K562 (cell line): ENCODE measurements around the gene OBSCN. TPM values are rescaled to one million over a fixed set of nuclear protein-coding genes. Genes with fewer than 3 reads are reported as not detected.

ENCODE experiments used
- ATAC-seq: fragments of 200-7000 bp; cut with Tn5 transposase; 3 replicates; pipeline ENCODE4 v1.9.1; 2020; ENCODE audit warnings: moderate library complexity
- BruUV-seq: library from RNA; stranded (reverse); fragments of 400-500 nt; replicated peaks from 2 replicates; lab custom pipeline; 2021; lab: Mats Ljungman, UMichigan
- CTCF ChIA-PET: fragments of 300-600 bp; formaldehyde crosslinking; extraction: SDS; loops from one replicate; lab custom pipeline; 2021; ENCODE audit warnings: low intra/inter-chr PET ratio; lab: Yijun Ruan, JAX
- POLR2A ChIA-PET: fragments of 300-600, 350-650 bp; sonication (Branson Sonifier 250); formaldehyde crosslinking; extraction: SDS; loops from one replicate; lab custom pipeline; 2021; ENCODE audit warnings: antibody characterized with exemption, inconsistent platforms; lab: Yijun Ruan, JAX
- DNase-seq, 4 experiments: peaks; one replicate each; pipeline versions ENCODE4 v3.0.0 to v3.0.0-alpha.2; 2011 to 2018; ENCODE audit warnings: low spot score in 3 of 4, mixed read lengths in 3 of 4; ENCODE audit errors: extremely low read depth in 1 of 4
- FAIRE-seq: peaks from 2 replicates; lab custom pipeline; 2011; peaks lifted over from hg19 to GRCh38; lab: Jason Lieb, UNC
- H2AFZ ChIP-seq: 2 replicates; pipeline ENCODE4 v1.6.0; 2011; ENCODE audit warnings: low read depth, low read length, control low read depth, inconsistent platforms
- H3K27ac ChIP-seq: fragments of 200-600 bp; 3 replicates; pipeline ENCODE4 v1.8.0; 2011; ENCODE audit warnings: low read depth, mild to moderate bottlenecking, control low read depth, inconsistent platforms, low read length, moderate library complexity, mixed read lengths; ENCODE audit errors: extremely low read depth
- H3K27me3 ChIP-seq, 2 experiments: fragments of 300-600 bp in 1 of 2; 2 replicates in 1 of 2; 3 replicates in 1 of 2; pipeline versions ENCODE4 v1.6.0 to v1.8.0; 2011; ENCODE audit warnings: inconsistent platforms in 2 of 2, low read length in 2 of 2, mild to moderate bottlenecking in 1 of 2, mixed read lengths in 1 of 2, moderate library complexity in 1 of 2; ENCODE audit not compliant: control insufficient read depth in 2 of 2, insufficient read depth in 2 of 2
- H3K36me3 ChIP-seq: fragments of 300-600 bp; 3 replicates; pipeline ENCODE4 v1.8.0; 2011; ENCODE audit warnings: mild to moderate bottlenecking, low read length, inconsistent platforms; ENCODE audit not compliant: control insufficient read depth, insufficient read depth
- H3K4me1 ChIP-seq, 2 experiments: fragments of 200-600 bp in 1 of 2; replicated peaks in 1 of 2; 2 replicates in 1 of 2; 3 replicates in 1 of 2; pipeline versions ENCODE4 v1.5.1 to v1.8.0; 2011; ENCODE audit warnings: inconsistent platforms in 2 of 2, low read length in 2 of 2, mild to moderate bottlenecking in 1 of 2, mixed read lengths in 1 of 2, moderate library complexity in 1 of 2; ENCODE audit not compliant: control insufficient read depth in 2 of 2, insufficient read depth in 2 of 2
- H3K4me2 ChIP-seq: 2 replicates; pipeline ENCODE4 v1.6.1; 2011; ENCODE audit warnings: low read length, control low read depth, inconsistent platforms, mixed read lengths; ENCODE audit not compliant: insufficient read depth
- H3K4me3 ChIP-seq: fragments of 200-600 bp; sonication (generic), shearing (Covaris generic); 2 replicates; pipeline ENCODE4 v1.5.1; 2016; ENCODE audit warnings: control low read depth, inconsistent platforms
- H3K79me2 ChIP-seq: fragments of 200-600 bp; 3 replicates; pipeline ENCODE4 v1.8.0; 2011; ENCODE audit warnings: low read length, inconsistent platforms; ENCODE audit not compliant: control insufficient read depth, insufficient read depth
- H3K9ac ChIP-seq, 2 experiments: 2 replicates each; pipeline versions ENCODE4 v1.6.0 to v1.6.1; 2011; ENCODE audit warnings: low read depth in 2 of 2, low read length in 2 of 2, control low read depth in 1 of 2, inconsistent platforms in 1 of 2, mild to moderate bottlenecking in 1 of 2, mixed read lengths in 1 of 2; ENCODE audit not compliant: insufficient read depth in 1 of 2
- H3K9me1 ChIP-seq: one replicate; pipeline ENCODE4 v1.6.0; 2011; ENCODE audit warnings: inconsistent platforms, mild to moderate bottlenecking, low read length, moderate library complexity; ENCODE audit not compliant: control insufficient read depth, insufficient read depth
- H3K9me3 ChIP-seq: replicated peaks from 2 replicates; pipeline ENCODE4 v1.5.1; 2011; ENCODE audit warnings: low read depth, low read length, inconsistent platforms; ENCODE audit not compliant: control insufficient read depth, insufficient read depth
- H4K20me1 ChIP-seq: replicated peaks from 2 replicates; pipeline ENCODE4 v1.6.1; 2011; ENCODE audit warnings: low read length, inconsistent platforms, mixed read lengths; ENCODE audit not compliant: control insufficient read depth, insufficient read depth
- CBFB ChIP-seq: sonication (generic); formaldehyde crosslinking; IDR thresholded peaks from 2 replicates; pipeline ENCODE4 v1.4.0; 2020; ENCODE audit warnings: mild to moderate bottlenecking, missing genetic modification reagents
- CBX2 ChIP-seq: fragments of 200-600 bp; sonication (generic); IDR thresholded peaks from one replicate; pipeline ENCODE4 v1.6.1; 2012; ENCODE audit warnings: mild to moderate bottlenecking, low read length, inconsistent platforms; ENCODE audit not compliant: insufficient read depth, poor library complexity, severe bottlenecking
- EWSR1 ChIP-seq: fragments of 450-650 bp; IDR thresholded peaks from 2 replicates; pipeline ENCODE4 v1.6.1; 2018; ENCODE audit warnings: borderline replicate concordance, mild to moderate bottlenecking, low read depth, moderate library complexity; ENCODE audit not compliant: partially characterized antibody
- HINFP ChIP-seq: fragments of 450-650 bp; conservative IDR thresholded peaks from 2 replicates; pipeline ENCODE4 v1.6.1; 2016; ENCODE audit warnings: missing genetic modification characterization, low read depth, mild to moderate bottlenecking, control low read depth, missing compliant biosample characterization
- IRF9 ChIP-seq: fragments of 450-650 bp; IDR thresholded peaks from 2 replicates; pipeline ENCODE4 v1.6.1; 2016; ENCODE audit warnings: missing biosample characterization, missing genetic modification characterization
- KAT7 ChIP-seq: sonication (generic); formaldehyde crosslinking; IDR thresholded peaks from 2 replicates; pipeline ENCODE4 v1.8.0; 2022; ENCODE audit warnings: missing genetic modification reagents, mild to moderate bottlenecking, borderline replicate concordance
- KAT8 ChIP-seq: fragments of 450-650 bp; IDR thresholded peaks from 2 replicates; pipeline ENCODE4 v1.6.1; 2016; ENCODE audit warnings: low read depth, mild to moderate bottlenecking
- LEF1 ChIP-seq: fragments of 450-650 bp; IDR thresholded peaks from 2 replicates; pipeline ENCODE4 v1.6.1; 2016; ENCODE audit warnings: mild to moderate bottlenecking
- POLR2B ChIP-seq: fragments of 450-650 bp; IDR thresholded peaks from 2 replicates; pipeline ENCODE4 v1.6.1; 2018; ENCODE audit warnings: low read depth; ENCODE audit not compliant: partially characterized antibody
- PTTG1 ChIP-seq: fragments of 450-650 bp; IDR thresholded peaks from 2 replicates; pipeline ENCODE4 v1.6.1; 2016; ENCODE audit warnings: low read depth, mild to moderate bottlenecking, missing genetic modification characterization, missing compliant biosample characterization
- RBFOX2 ChIP-seq: fragments of 200-400 bp; formaldehyde crosslinking; IDR thresholded peaks from 2 replicates; pipeline ENCODE4 v1.6.1; 2017; ENCODE audit warnings: low read depth, mild to moderate bottlenecking, low read length, moderate library complexity
- ZNF282 ChIP-seq: sonication (generic); formaldehyde crosslinking; IDR thresholded peaks from 2 replicates; pipeline ENCODE4 v1.8.1; 2023; ENCODE audit warnings: missing genetic modification reagents
- ZNF76 ChIP-seq: fragments of 250-450 bp; sonication (Bioruptor Pico); IDR thresholded peaks from 2 replicates; pipeline ENCODE4 v1.4.0; 2020; ENCODE audit warnings: mild to moderate bottlenecking, moderate library complexity, borderline replicate concordance
- WGBS: fragments of 100-300 bp; shearing (Covaris generic); methylation state at CpG from one replicate; pipeline ENCODE4 v1.1.6; 2016; ENCODE audit warnings: low coverage, mixed read lengths; ENCODE audit not compliant: insufficient coverage; ENCODE audit errors: missing lambda C conversion rate; 5-methylcytosine and 5-hydroxymethylcytosine counted together
- in situ Hi-C: fragments of 300-500 bp; cut with MboI; formaldehyde crosslinking; loops from 4 replicates; pipeline ENCODE4 v1.15.0; 2018; ENCODE audit warnings: inconsistent platforms, mixed read lengths
- intact Hi-C: fragments of 100-400 bp; cut with micrococcal nuclease; formaldehyde crosslinking; loops from 2 replicates; pipeline ENCODE4 v1.14.2; 2022
- polyA plus RNA-seq, 8 experiments: library from polyadenylated mRNA; depleted of rRNA in 4 of 8; stranded (reverse) in 5 of 8; unstranded in 3 of 8; fragments of >200 nt; fragmentation: Nextera tagmentation in 2 of 8; fragmentation: Illumina TruSeq in 1 of 8; extraction: Ambion mirVana in 2 of 8; extraction: Trizol in 1 of 8; gene quantifications; 2 replicates each; pipeline versions ENCODE4 v1.2.1 to v1.2.3, GENCODE V29; 2011 to 2014; ENCODE audit warnings: inconsistent platforms in 1 of 8, missing spikeins in 1 of 8
- total RNA-seq, 7 experiments: library from RNA; depleted of rRNA in 6 of 7; stranded (reverse); fragments of >200 nt in 6 of 7; fragmentation: Illumina TruSeq in 2 of 7; extraction: Trizol in 2 of 7; gene quantifications; 2 replicates each; pipeline versions ENCODE4 v1.2.1 to v1.2.3, GENCODE V29; 2011 to 2021; ENCODE audit warnings: low replicate concordance in 1 of 7

The OBSCN gene
- total and polyA plus RNA-seq, 9 of the 15 experiments (the other 6 are each of a cell fraction or from before 2014, with no cell fraction given): 0.18 to 19.7 (median 3.6) TPM

DNA sequence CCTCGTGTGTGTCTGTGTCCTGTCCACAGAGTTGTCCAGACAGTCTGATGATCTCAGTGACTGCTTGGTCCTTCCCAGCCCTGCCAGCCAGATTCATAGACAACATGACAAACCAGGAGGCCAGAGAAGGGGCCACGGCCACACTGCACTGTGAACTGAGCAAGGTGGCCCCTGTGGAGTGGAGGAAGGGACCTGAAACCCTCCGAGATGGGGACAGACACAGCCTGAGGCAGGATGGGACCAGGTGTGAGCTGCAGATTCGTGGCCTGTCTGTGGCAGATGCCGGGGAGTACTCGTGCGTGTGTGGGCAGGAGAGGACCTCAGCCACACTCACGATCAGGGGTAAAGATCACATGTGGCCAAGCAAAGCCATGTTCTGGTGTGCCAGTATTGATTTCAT, 96.4 kb downstream of the OBSCN start:
- ChIA-PET CTCF (no interaction called here), POLR2A (no interaction called here)
- H3K27ac ChIP-seq: no peak overlapping the region
- FAIRE-seq (no peak), DNase-seq (no peak), ATAC-seq (no peak)
- no peaks in the 10 kb centered on the region for H4K20me1 ChIP-seq
- intact Hi-C loops (no loop called here), in situ Hi-C loops (no loop called here)
- H2AFZ ChIP-seq: no peak overlapping the region
- H3K36me3 ChIP-seq: no peaks in the 10 kb centered on the region
- no peaks in the 10 kb centered on the region for H3K79me2 ChIP-seq
- H3K4me3 ChIP-seq: no peak overlapping the region
- no peaks in the 10 kb centered on the region for H3K9me1 ChIP-seq
- no TSS peak for BruUV-seq
- H3K27me3 ChIP-seq: peaks cover 18 to 58% of the 10 kb centered on the region in 2 experiments; a peak in 4 of 5 replicates
- 0% methylated on average over 8 of the region's 8 CpGs for WGBS
- 0 out of 2 replicates have a peak, but pooled peaks have one; percentile 20 for TF ChIP-seq CBFB (CRISPR knock-in tag)
- no peak for TF ChIP-seq ZNF76 (CRISPR knock-in tag)
- H3K9ac ChIP-seq: no peak overlapping the region
- H3K4me2 ChIP-seq: no peak overlapping the region
- peaks cover 3% of the 10 kb centered on the region; the same call in 1 of the 2 replicates for H3K9me3 ChIP-seq
- peaks cover 0 to 11% of the 10 kb centered on the region in 2 experiments; a peak in 1 of 5 replicates for H3K4me1 ChIP-seq

DNA sequence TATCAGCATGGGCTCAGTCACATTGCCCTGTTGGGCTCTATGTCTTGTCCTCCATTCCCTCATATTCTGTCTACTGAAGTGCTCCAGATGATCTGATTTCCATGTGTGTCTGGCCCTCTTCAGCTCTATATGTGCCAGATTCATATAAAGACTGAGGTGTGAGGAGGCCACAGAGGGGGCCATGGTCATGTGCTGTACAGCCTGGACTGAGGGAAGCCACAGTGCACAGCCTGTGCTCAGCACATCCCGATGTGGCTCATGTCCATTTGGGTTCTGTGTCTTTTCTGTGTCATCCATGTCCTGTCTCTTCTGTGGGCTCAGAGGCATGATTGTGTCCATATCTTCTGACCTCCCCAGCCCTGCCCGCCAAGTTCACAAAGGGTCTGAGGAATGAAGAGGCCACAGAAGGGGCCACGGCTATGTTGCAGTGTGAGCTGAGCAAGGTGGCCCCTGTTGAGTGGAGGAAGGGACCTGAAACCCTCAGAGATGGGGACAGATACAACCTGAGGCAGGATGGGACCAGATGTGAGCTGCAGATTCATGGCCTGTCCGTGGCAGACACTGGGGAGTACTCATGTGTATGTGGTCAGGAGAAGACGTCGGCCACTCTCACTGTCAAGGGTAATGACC, 97.0 kb downstream of the OBSCN start:
- peaks cover 18 to 58% of the 10 kb centered on the region in 2 experiments; a peak in 4 of 5 replicates for H3K27me3 ChIP-seq
- DNase-seq (no peak), FAIRE-seq (no peak), ATAC-seq (no peak; the same call in 2 of the 3 replicates)
- WGBS: 0% methylated on average over 6 of the region's 6 CpGs
- intact Hi-C loops (no loop called here), in situ Hi-C loops (no loop called here)
- BruUV-seq: no TSS peak
- H3K4me3 ChIP-seq: no peak overlapping the region
- no peak overlapping the region for H3K4me2 ChIP-seq
- CTCF ChIA-PET: no interaction called here
- no peak overlapping the region for H3K9ac ChIP-seq
- H3K4me1 ChIP-seq: peaks cover 0 to 11% of the 10 kb centered on the region in 2 experiments; a peak in 1 of 5 replicates
- POLR2A ChIA-PET: no interaction called here
- H4K20me1 ChIP-seq: no peaks in the 10 kb centered on the region
- no peak overlapping the region for H3K27ac ChIP-seq
- H3K79me2 ChIP-seq: no peaks in the 10 kb centered on the region
- no peak overlapping the region for H2AFZ ChIP-seq
- no peaks in the 10 kb centered on the region for H3K9me1 ChIP-seq
- H3K36me3 ChIP-seq: no peaks in the 10 kb centered on the region
- peaks cover 3% of the 10 kb centered on the region; the same call in 1 of the 2 replicates for H3K9me3 ChIP-seq
- TF ChIP-seq KAT7 (CRISPR knock-in tag) (no peak), IRF9 (tag) (no peak), ZNF76 (CRISPR knock-in tag) (no peak), RBFOX2 (no peak), EWSR1 (no peak), PTTG1 (tag) (no peak), ZNF282 (CRISPR knock-in tag) (no peak), CBX2 (no peak), KAT8 (no peak), HINFP (tag) (no peak), LEF1 (no peak), POLR2B (no peak)
